Measurements from ENCODE around the gene IQGAP2.

Gene IQGAP2

DNA sequence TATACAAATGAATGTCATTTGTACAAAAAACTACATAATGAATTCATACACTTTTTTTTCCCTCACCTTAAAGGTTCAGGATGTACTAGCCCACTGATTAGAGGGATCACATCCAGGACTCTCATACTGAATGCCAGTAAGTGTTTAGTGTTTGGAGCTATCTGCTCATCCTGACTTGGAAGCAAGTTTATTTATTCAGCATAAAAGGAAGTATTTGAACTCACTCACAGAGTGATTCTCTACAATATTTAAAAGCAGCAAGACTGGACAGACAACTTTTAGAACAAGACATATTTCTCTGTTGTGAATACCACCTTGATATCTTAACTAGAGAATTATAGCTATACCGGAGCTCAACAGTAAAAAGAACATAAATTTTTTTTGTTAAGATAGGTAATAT, 14.8 kb upstream of the IQGAP2 start:
- no peak for DNase-seq (ENCODE audit: extremely low spot score)
- POLR2A ChIA-PET: no interaction called here
- TF ChIP-seq ZNF384 (IDR thresholded peaks at IDR 0.05) (no peak), L3MBTL2 (conservative IDR thresholded peaks at IDR 0.05) (no peak), FOXM1 (IDR thresholded peaks at IDR 0.05; ENCODE audit: borderline replicate concordance) (no peak), BHLHE40 (IDR thresholded peaks at IDR 0.05; ENCODE audit: borderline replicate concordance) (no peak), SP1 (IDR thresholded peaks at IDR 0.05) (no peak), FOXK2 (IDR thresholded peaks at IDR 0.05) (no peak), CTBP1 (IDR thresholded peaks at IDR 0.05; ENCODE audit: borderline replicate concordance) (no peak), HDGF (IDR thresholded peaks at IDR 0.05; ENCODE audit: borderline replicate concordance) (no peak), SUZ12 (IDR thresholded peaks at IDR 0.05) (no peak), FOXA1 (IDR thresholded peaks at IDR 0.05) (no peak), ARNT (IDR thresholded peaks at IDR 0.05) (no peak), ELF4 (IDR thresholded peaks at IDR 0.05) (no peak), NFRKB (IDR thresholded peaks at IDR 0.05) (no peak), TARDBP (IDR thresholded peaks at IDR 0.05) (no peak)
- TF ChIP-seq, protein P1, sequence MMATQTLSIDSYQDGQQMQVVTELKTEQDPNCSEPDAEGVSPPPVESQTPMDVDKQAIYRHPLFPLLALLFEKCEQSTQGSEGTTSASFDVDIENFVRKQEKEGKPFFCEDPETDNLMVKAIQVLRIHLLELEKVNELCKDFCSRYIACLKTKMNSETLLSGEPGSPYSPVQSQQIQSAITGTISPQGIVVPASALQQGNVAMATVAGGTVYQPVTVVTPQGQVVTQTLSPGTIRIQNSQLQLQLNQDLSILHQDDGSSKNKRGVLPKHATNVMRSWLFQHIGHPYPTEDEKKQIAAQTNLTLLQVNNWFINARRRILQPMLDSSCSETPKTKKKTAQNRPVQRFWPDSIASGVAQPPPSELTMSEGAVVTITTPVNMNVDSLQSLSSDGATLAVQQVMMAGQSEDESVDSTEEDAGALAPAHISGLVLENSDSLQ (IDR thresholded peaks at IDR 0.05): no peak
- CTCF ChIA-PET: interaction anchor here (2.6 kb wide), 1 partner anchor 14 kb away, joined by 11 read pairs; the partner anchor contains the start of gene IQGAP2

DNA sequence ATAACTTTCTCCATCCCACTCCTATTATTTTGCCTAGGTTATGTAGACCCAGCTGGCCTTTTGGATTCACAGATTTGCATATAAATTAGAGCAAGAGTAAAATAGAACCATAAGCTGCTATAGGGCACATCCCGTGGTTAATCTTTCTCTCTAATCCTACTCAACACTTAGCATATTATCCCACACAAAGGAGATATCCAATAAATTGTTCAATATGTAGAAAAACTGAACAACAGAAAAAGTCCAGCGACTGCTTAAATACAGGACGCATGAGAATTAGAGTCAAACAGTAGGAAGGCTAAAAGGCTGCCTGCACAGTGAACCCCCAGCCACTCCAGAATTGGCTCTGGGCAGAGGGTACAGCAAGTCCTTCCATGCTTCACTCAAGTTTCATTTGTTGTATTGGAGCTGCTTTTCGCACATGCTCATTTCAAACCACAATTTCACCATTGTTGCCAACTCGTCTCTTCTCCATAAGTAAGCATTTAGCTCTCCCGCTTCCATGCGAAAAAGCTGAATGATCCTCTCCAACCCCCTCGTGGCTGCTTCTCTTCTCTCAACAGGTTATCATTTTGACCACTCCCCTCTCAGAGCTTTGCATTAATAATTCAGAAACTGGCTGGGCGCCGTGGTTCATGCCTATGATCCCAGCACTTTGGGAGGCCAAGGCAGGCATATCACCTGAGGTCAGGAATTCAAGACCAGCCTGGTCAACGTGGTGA, 14.1 kb upstream of the IQGAP2 start:
- DNase-seq (ENCODE audit: extremely low spot score): no peak
- TF ChIP-seq LEF1 (IDR thresholded peaks at IDR 0.05; ENCODE audit: borderline replicate concordance) (no peak), BHLHE40 (IDR thresholded peaks at IDR 0.05; ENCODE audit: borderline replicate concordance) (no peak), ARNT (IDR thresholded peaks at IDR 0.05) (no peak), ZNF384 (IDR thresholded peaks at IDR 0.05) (no peak), SUZ12 (IDR thresholded peaks at IDR 0.05) (no peak), FOXA1 (IDR thresholded peaks at IDR 0.05) (no peak), CTBP1 (IDR thresholded peaks at IDR 0.05; ENCODE audit: borderline replicate concordance) (no peak), FOXK2 (IDR thresholded peaks at IDR 0.05) (no peak), NFRKB (IDR thresholded peaks at IDR 0.05) (no peak), TARDBP (IDR thresholded peaks at IDR 0.05) (no peak), SP1 (IDR thresholded peaks at IDR 0.05) (no peak), HDGF (IDR thresholded peaks at IDR 0.05; ENCODE audit: borderline replicate concordance) (no peak), ELF4 (IDR thresholded peaks at IDR 0.05) (no peak), FOXM1 (IDR thresholded peaks at IDR 0.05; ENCODE audit: borderline replicate concordance) (no peak)
- TF ChIP-seq, protein P1 (IDR thresholded peaks at IDR 0.05): no peak
- CTCF ChIA-PET: interaction anchor here (2.6 kb wide), 1 partner anchor 14 kb away, joined by 11 read pairs; the partner anchor contains the start of gene IQGAP2
- POLR2A ChIA-PET: no interaction called here

DNA sequence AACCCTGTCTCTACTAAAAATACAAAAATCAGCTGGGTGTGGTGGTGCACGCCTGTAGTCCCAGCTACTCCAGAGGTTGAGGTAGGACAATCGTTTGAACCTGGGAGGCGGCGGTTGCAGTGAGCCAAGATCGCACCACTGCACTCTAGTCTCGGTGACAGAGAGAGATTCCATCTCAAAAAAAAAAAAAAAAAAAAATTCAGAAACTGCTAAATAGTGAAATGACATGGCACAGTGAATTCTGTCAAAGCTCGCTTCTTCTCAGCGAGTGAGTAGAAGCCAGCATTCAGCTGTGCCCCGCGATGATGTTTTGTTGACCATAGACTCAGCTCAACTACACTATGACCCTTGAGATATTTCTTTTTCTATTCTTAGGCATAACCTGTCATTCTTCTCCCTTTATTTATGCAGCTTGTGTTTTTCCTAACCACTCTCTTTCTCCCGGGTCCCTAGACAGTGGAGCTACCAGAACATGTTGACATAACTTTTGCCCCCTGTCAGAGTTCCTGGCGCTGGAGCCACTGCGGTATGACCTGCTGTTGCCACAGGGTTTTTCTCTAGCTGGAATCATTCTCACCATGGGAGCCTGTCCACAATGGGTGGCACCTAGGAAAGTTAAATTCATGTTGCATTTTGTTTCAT, 13.5 kb upstream of the IQGAP2 start:
- TF ChIP-seq HDGF (IDR thresholded peaks at IDR 0.05; ENCODE audit: borderline replicate concordance) (no peak), ELF4 (IDR thresholded peaks at IDR 0.05) (no peak), LEF1 (IDR thresholded peaks at IDR 0.05; ENCODE audit: borderline replicate concordance) (no peak), FOXM1 (IDR thresholded peaks at IDR 0.05; ENCODE audit: borderline replicate concordance) (no peak), FOXK2 (IDR thresholded peaks at IDR 0.05) (no peak), CTBP1 (IDR thresholded peaks at IDR 0.05; ENCODE audit: borderline replicate concordance) (no peak), SUZ12 (IDR thresholded peaks at IDR 0.05) (no peak), BHLHE40 (IDR thresholded peaks at IDR 0.05; ENCODE audit: borderline replicate concordance) (no peak), TARDBP (IDR thresholded peaks at IDR 0.05) (no peak), L3MBTL2 (conservative IDR thresholded peaks at IDR 0.05) (no peak), FOXA1 (IDR thresholded peaks at IDR 0.05) (no peak)
- TF ChIP-seq, protein P1 (IDR thresholded peaks at IDR 0.05): no peak
- ChIA-PET POLR2A (no interaction called here), CTCF (interaction anchor here (2.6 kb wide), 1 partner anchor 13 kb away, joined by 11 read pairs; the partner anchor contains the start of gene IQGAP2)
- DNase-seq (ENCODE audit: extremely low spot score): no peak

DNA sequence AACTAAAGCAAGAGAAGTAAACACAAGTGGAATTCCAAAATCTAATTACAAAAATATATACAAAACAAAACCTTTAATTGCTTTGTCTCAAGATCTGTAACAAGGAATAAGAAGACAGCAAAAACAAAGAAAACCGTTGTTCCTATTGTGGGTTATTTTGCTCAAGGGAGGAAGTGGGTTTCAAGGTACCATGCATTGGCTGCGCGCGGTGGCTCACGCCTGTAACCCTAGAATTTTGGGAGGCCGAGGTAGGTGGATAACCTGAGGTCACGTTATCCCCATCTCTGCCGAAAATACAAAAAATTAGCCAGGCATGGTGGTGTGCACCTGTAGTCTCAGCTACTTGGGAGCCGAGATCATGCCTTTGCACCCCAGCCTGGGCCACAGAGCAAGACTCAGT, 12.1 kb upstream of the IQGAP2 start:
- DNase-seq (ENCODE audit: extremely low spot score): no peak
- TF ChIP-seq TARDBP (IDR thresholded peaks at IDR 0.05): no peak
- ChIA-PET CTCF (interaction anchor here (1.6 kb wide), 1 partner anchor 384 kb away, joined by 3 read pairs; no protein-coding TSS in a partner anchor), POLR2A (no interaction called here)

DNA sequence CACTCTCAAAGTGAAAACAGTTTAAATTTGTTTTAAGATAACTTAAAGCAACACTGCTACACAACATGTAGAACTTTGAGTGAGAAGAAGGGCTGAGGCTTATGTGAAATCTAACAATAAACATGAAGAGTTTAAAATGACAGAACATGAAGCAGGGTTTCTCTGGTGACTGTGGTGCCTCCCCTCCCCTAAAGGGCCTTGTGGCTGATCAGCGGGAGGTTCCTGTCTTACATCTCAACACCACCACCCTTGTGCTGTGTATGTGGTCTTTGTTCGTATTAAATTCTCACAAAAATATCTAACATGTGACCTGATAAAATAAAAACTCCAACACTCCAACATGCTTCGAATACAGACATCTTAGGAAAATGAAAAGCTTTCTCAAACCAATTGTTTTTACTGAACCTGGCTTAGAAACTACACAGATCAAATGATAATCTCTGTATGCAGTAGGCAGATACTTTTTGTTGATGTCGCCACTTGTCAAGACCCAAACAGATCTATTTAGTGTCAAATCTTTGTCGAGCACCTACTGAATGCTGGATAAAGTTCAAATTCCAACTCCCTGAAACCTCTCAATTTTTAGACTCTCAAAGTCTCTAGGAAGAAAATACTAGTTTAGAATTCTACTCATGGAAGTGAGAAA, 9.9 kb upstream of the IQGAP2 start:
- ChIA-PET CTCF (interaction anchor here (2.1 kb wide), 1 partner anchor 10 kb away, joined by 5 read pairs; no protein-coding TSS in a partner anchor), POLR2A (interaction anchor here (1.6 to 1.7 kb wide), 2 partner anchors 9 to 10 kb away, joined by 4 to 6 read pairs; partner anchors contain the start of gene IQGAP2)
- DNase-seq (ENCODE audit: extremely low spot score): no peak
- no peak for TF ChIP-seq ARNT (IDR thresholded peaks at IDR 0.05)
- TF ChIP-seq LEF1 (IDR thresholded peaks at IDR 0.05; ENCODE audit: borderline replicate concordance): no peak
- no peak for TF ChIP-seq L3MBTL2 (conservative IDR thresholded peaks at IDR 0.05)
- no peak for TF ChIP-seq TARDBP (IDR thresholded peaks at IDR 0.05)
- TF ChIP-seq SP1 (IDR thresholded peaks at IDR 0.05): no peak
- TF ChIP-seq HDGF (IDR thresholded peaks at IDR 0.05; ENCODE audit: borderline replicate concordance): no peak
- TF ChIP-seq FOXM1 (IDR thresholded peaks at IDR 0.05; ENCODE audit: borderline replicate concordance): no peak
- TF ChIP-seq, protein P1 (IDR thresholded peaks at IDR 0.05): no peak
- no peak for TF ChIP-seq NFRKB (IDR thresholded peaks at IDR 0.05)
- TF ChIP-seq SUZ12 (IDR thresholded peaks at IDR 0.05): no peak
- TF ChIP-seq FOXK2 (IDR thresholded peaks at IDR 0.05): no peak
- no peak for TF ChIP-seq BHLHE40 (IDR thresholded peaks at IDR 0.05; ENCODE audit: borderline replicate concordance)
- TF ChIP-seq CTBP1 (IDR thresholded peaks at IDR 0.05; ENCODE audit: borderline replicate concordance): no peak
- no peak for TF ChIP-seq FOXA1 (IDR thresholded peaks at IDR 0.05)
- TF ChIP-seq ZNF384 (IDR thresholded peaks at IDR 0.05): no peak
- no peak for TF ChIP-seq ELF4 (IDR thresholded peaks at IDR 0.05)
